Fibroblast of mammary gland (primary cell): Measurements from ENCODE around the gene CHAD.
A peak's percentile ranks its signal among the peaks of the same experiment; 100 is the strongest.
"Not testable (repeated sequence)": the region's sequence is repeated elsewhere in the genome, so short reads cannot be mapped to it uniquely, and the experiment has no call there.

Experiments used
- DNase-seq: peaks from one replicate; pipeline ENCODE4 v3.0.0-alpha.2; 2010; ENCODE audit warnings: low read depth
- H3K4me3 ChIP-seq: 2 replicates; pipeline ENCODE4 v1.5.1; 2011; ENCODE audit warnings: low read depth, mild to moderate bottlenecking, low read length, moderate library complexity; ENCODE audit not compliant: control insufficient read depth
- CTCF ChIP-seq: conservative IDR thresholded peaks from 2 replicates; pipeline ENCODE4 v1.5.1; 2011; ENCODE audit warnings: low read depth, low read length, inconsistent platforms; ENCODE audit not compliant: control insufficient read depth, insufficient read depth

The CHAD gene

GRCh38 chr17:50429793-50430192 lies 38.9 kb downstream of the CHAD start:
- DNase-seq: no peak
- H3K4me3 ChIP-seq: no peak overlapping the region

GRCh38 chr17:50428831-50429424 lies 39.8 kb downstream of the CHAD start:
- TF ChIP-seq CTCF: no peak
- DNase-seq: no peak
- no peak overlapping the region for H3K4me3 ChIP-seq

More at GRCh38 chr17:50429793-50430192, 38.9 kb downstream of the CHAD start:
- no peak for TF ChIP-seq CTCF

- DNase-seq, H3K4me3 ChIP-seq: not testable (repeated sequence)
Measured at GRCh38 chr17:50428126-50428525, 40.6 kb downstream of the CHAD start.

GRCh38 chr17:50426814-50427787 lies 41.6 kb downstream of the CHAD start:
- TF ChIP-seq CTCF: peak; percentile 8

GRCh38 chr17:50426472-50426782 lies 42.3 kb downstream of the CHAD start:
- DNase-seq: no peak
- no peak for TF ChIP-seq CTCF
- H3K4me3 ChIP-seq: peak overlapping the region; percentile 68

More at GRCh38 chr17:50426814-50427787, 41.6 kb downstream of the CHAD start:
- peak overlapping the region; percentile 68 for H3K4me3 ChIP-seq
- DNase-seq: peak; percentile 14

GRCh38 chr17:50425682-50426471 lies 42.8 kb downstream of the CHAD start, which contains the start of gene ACSF2:
TSS of gene ACSF2 (plus strand) at chr17:50426218. CDS start at chr17:50426262, 44 bp downstream.
- TF ChIP-seq CTCF: no peak
- peak within 1 kb of the TSS; percentile 68 for H3K4me3 ChIP-seq
- DNase-seq: peak; percentile 23
